HG03039 (cell line): ENCODE measurements around the gene IRF3.
"Not testable (repeated sequence)": the region's sequence is repeated elsewhere in the genome, so short reads cannot be mapped to it uniquely, and the experiment has no call there.

Experiments used
- ATAC-seq: cut with Tn5 transposase; IDR thresholded peaks from one replicate; pipeline ENCODE4 v1.9.1; 2021; ENCODE audit warnings: mild to moderate bottlenecking, moderate library complexity; ENCODE audit not compliant: unreplicated experiment

The IRF3 gene

DNA sequence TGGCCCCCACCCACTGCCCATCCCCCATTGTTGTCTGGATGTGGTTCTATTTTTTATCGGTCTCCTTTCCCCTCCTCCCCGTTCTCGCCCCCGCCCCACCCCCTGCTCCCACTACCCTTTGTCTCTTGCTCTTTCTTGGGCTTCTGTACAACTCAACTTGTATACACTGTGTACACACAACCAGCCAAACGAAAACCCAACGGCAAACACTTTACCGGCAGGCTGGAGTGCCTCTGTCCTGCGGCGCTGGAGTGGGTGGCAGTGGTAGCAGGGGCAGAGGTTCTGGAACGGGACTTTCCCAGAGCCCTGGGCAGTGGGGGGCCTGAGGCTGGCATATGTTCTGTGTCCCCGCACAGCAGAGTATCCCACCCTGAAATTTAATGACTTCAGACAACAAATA is 39.4 kb downstream of the IRF3 start:
- ATAC-seq = no peak

DNA sequence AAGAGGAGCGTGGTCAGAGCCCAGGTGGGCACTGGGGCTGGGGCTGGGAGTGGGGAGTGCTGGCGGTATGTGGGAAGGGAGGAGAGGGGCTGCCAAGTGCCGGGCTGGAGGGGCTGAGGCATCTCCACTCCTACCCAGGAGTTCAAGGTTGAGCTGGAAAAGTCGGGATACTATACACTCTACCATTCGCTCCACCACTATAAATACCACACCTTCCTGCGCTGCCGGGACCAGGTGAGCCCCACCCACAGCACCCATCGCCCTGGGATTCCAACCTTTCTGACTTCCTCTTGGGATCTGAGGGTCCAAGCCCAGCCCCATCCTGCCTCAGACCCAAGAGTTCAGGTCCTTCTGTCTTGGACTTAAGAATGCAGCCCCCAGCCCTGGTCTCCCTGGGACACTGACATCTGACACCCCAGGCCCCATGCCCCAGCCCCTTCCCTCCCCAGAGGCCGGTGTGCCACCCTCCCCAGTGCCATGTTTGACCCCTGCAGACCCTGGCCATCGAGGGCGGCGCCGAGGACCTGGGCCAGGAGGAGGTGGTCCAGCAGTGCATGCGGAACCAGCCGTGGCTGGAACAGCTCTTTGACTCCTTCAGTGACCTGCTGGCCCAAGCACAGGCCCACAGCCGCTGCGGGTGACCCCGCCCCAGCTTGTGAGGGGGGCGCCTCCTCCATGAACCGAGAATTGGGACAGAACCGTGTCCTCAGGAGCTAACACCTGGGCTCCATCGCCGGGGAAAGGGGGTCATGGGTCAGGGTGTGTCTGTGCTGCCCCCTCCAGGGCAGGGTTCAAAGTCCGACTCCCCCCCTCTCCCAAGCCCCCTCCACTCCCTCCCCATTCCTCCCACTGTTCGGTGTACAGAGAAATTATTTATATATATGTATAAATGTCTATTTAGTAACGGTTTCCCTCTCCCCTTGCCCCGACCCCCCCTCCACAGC is 40.4 kb downstream of the IRF3 start:
- no peak for ATAC-seq

DNA sequence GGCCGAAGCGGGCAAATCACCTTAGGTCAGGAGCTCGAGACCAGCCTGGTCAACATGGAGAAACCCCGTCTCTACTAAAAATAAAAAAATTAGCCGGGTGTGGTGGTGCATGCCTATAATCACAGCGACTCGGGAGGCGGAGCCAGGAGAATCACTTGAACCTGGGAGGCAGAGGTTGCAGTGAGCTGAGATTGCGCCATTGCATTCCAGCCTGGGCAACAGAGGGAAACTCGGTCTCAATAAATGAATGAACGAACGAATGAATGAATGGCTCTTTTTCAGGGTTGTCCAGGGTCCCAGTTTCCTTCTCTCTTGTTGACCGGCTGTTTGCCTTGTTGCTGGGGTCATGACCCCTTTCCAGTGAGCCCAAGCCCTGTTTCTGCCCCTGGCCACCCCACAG is 47.8 kb downstream of the IRF3 start:
- ATAC-seq = not testable (repeated sequence)

DNA sequence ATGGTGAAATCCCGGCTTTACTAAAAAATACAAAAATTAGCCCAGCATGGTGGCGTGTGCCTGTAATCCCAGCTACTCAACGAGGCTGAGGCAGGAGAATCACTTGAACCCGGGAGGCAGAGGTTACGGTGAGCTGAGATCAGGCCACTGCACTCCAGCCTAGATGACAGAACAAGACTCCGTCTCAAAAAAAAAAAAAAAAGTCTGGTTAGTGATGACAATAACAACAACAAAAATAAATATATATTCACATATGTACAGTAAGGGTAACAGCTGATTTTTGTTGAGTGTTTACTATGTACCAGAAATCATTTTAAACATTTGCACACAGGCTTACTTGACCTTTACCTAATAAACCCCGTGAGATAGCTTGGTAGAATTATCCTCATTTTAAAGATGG is 48.7 kb downstream of the IRF3 start:
- ATAC-seq = no peak

DNA sequence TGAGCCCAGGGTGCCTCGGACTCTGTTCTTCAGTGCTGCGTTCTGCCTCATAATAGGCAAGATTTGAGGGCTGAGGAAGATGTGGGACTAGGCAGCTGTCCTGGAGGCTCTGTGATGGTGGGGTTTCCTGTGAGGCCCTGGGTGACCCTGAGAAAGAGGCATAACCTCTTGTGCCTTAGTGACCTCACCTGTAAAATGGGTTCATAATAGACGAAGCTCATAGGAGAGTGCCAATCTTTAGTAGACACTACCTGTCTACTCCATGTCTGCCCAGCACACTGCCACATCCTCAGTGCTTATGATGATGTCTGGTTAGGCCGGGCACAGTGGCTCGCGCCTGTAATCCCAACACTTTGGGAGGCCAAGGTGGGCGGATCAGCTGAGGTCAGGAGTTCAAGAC is 49.1 kb downstream of the IRF3 start:
- ATAC-seq = no peak

DNA sequence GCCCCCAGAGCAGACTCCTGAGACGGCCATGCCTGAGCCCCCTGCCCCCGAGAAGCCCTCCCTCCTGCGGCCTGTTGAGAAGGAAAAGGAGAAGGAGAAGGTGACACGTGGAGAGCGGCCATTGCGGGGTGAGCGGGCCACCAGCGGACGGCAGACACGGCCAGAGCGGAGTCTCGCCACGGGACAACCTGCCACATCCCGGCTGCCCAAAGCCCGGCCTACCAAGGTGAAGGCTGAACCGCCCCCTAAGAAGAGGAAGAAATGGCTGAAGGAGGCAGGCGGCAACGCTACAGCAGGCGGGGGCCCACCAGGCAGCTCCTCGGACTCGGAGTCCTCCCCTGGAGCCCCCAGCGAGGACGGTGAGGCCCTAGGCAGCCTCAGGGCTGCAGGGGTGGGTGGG is 49.8 kb downstream of the IRF3 start:
- ATAC-seq = no peak

DNA sequence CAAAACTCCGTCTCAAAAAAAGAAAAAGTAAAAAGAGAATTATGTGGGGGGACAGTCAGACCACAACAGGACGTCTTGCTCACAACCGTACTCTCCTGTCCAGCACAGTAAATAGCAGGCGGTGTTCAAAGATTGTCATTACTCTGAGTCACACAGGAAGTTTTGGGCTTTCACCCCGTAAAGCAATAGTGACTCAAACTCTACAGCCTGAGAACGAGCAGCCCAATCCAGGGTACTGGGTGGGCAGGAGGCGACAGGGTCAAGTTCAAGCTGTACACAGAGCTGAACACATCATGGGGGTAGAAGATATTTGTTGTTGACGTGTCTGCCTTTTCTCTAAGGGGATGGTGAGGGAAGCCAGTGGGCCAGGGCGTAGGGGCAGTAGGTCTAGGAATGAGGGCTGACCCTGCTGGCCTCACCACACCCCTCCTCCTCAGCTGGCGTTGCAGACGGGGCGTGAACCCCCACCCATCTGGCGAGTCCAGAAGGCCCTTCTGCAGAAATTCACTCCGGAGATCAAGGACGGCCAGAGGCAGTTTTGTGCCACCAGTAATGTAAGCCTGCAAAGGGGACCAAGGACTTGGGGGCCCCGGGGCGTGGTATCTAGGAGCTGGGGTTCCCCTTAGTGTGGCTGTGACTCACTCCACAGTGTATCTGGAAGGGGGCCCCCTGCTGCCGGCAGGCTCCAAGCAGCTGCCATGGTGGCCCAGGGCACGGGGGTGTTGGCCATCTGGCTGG is 51.4 kb downstream of the IRF3 start:
- ATAC-seq = no peak

DNA sequence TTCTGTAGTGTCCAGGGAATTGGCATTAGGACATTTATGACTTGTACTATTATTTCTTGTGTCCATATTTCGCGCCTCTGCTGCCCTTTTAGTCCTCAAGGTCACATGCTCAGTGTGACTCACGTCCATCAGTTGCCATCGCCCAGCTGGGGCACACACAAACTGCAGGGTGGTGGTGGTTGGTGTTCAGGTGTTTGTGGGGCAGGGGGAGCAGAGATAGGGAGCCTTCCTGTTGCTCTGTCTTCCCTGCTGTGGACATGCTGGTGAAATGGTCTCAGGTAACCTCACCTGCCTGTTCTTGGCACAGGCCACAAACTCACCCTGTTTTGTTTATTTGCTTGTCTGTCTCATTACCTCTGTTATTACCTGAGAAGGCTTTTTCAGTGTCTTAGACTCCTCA is 52.3 kb downstream of the IRF3 start:
- no peak for ATAC-seq
